Activated CD4-positive, alpha-beta T cell treated with anti-CD3 and anti-CD28 coated beads, Interleukin-2, amount 50 U/mL, for 24 hours (primary cell): ENCODE results near the gene CSK.

Experiments
- DNase-seq, 2 donors: peaks; one replicate each; pipeline ENCODE4 v3.0.0-alpha.2; 2020; ENCODE audit warnings: low read depth in 1 of 2, low spot score in 1 of 2

CSK gene

GRCh38 chr15:74800559-74801094 lies 18.7 kb downstream of the CSK start:
- no peak for DNase-seq

GRCh38 chr15:74801311-74801997 lies 19.6 kb downstream of the CSK start:
- DNase-seq: no peak

GRCh38 chr15:74802290-74802689 lies 20.4 kb downstream of the CSK start:
- no peak for DNase-seq

GRCh38 chr15:74802862-74803447 lies 21.1 kb downstream of the CSK start:
- no peak for DNase-seq

GRCh38 chr15:74804935-74805334 lies 23.1 kb downstream of the CSK start:
- DNase-seq: no peak

GRCh38 chr15:74807282-74807681 lies 25.4 kb downstream of the CSK start:
- no peak for DNase-seq

GRCh38 chr15:74808078-74808839 lies 26.4 kb downstream of the CSK start:
- DNase-seq: no peak

GRCh38 chr15:74808840-74809229 lies 27.0 kb downstream of the CSK start:
- no peak for DNase-seq

- DNase-seq: no peak
These were observed 27.4 kb downstream of the CSK start for GRCh38 chr15:74809242-74809641.

- no peak for DNase-seq
These were observed 28.1 kb downstream of the CSK start for GRCh38 chr15:74809956-74810355.

- DNase-seq: no peak
These were observed 30.7 kb downstream of the CSK start, which contains the start of gene LMAN1L for GRCh38 chr15:74812533-74812932. TSS of gene LMAN1L (plus strand) at chr15:74812835. CDS start at chr15:74812855, 20 bp downstream.

GRCh38 chr15:74815121-74815934 lies 33.4 kb downstream of the CSK start:
- DNase-seq: no peak

- DNase-seq: no peak
These were observed 34.1 kb downstream of the CSK start for GRCh38 chr15:74815961-74816360.

- no peak for DNase-seq
These were observed 34.9 kb downstream of the CSK start for GRCh38 chr15:74816624-74817369.

- no peak for DNase-seq
These were observed 35.5 kb downstream of the CSK start for GRCh38 chr15:74817370-74817737.

- no peak for DNase-seq
These were observed 38.2 kb downstream of the CSK start for GRCh38 chr15:74820056-74820455.

GRCh38 chr15:74821091-74821789 lies 39.4 kb downstream of the CSK start:
- no peak for DNase-seq

- DNase-seq: no peak
These were observed 39.9 kb downstream of the CSK start for GRCh38 chr15:74821790-74822158.

- no peak for DNase-seq
These were observed 40.4 kb downstream of the CSK start for GRCh38 chr15:74822233-74822632.

- DNase-seq: no peak
These were observed 41.4 kb downstream of the CSK start for GRCh38 chr15:74823324-74823723.
